ENCODE results near the gene TLDC2. TPM values are rescaled to one million over a fixed set of nuclear protein-coding genes. Genes with fewer than 3 reads are reported as not detected.

TLDC2 gene
- total RNA-seq, 1 experiment from 2014 or later: 0.32 TPM

- H3K4me2 ChIP-seq (ENCODE audit: low read length): peak overlapping the region; percentile 50
- no peaks in the 10 kb centered on the region for H4K20me1 ChIP-seq (ENCODE audit: insufficient read depth)
- TF ChIP-seq SRF (IDR thresholded peaks at IDR 0.05; ENCODE audit: low read depth) (no peak), REST (IDR thresholded peaks at IDR 0.05; ENCODE audit: low read depth) (no peak), EGR1 (IDR thresholded peaks at IDR 0.05; ENCODE audit: low read depth) (no peak), RAD21 (IDR thresholded peaks at IDR 0.05; ENCODE audit: low read depth) (no peak), EZH2phosphoT487 (IDR thresholded peaks at IDR 0.05; ENCODE audit: borderline replicate concordance) (no peak), TCF7L2 (IDR thresholded peaks at IDR 0.05; ENCODE audit: borderline replicate concordance, extremely low read depth, insufficient read depth, insufficient read length) (no peak), POLR2AphosphoS5 (IDR thresholded peaks at IDR 0.05; ENCODE audit: low read depth, low read length) (no peak), ELF1 (IDR thresholded peaks at IDR 0.05; ENCODE audit: borderline replicate concordance, low read depth) (no peak), SIN3A (IDR thresholded peaks at IDR 0.05; ENCODE audit: low read depth) (no peak), ZNF274 (IDR thresholded peaks at IDR 0.05; ENCODE audit: low read depth, low read length) (no peak), EZH2 (IDR thresholded peaks at IDR 0.05) (no peak), CBX3 (IDR thresholded peaks at IDR 0.05; ENCODE audit: low read depth) (no peak), ATF3 (IDR thresholded peaks at IDR 0.05) (no peak), ZFX (IDR thresholded peaks at IDR 0.05) (no peak), YY1 (IDR thresholded peaks at IDR 0.05; ENCODE audit: extremely low read depth, insufficient replicate concordance, low read depth, low read length) (no peak), FOSL1 (IDR thresholded peaks at IDR 0.05; ENCODE audit: low read depth) (no peak), POLR2A (IDR thresholded peaks at IDR 0.05; ENCODE audit: borderline replicate concordance, extremely low read depth, insufficient read depth, insufficient read length) (no peak), MAX (IDR thresholded peaks at IDR 0.05) (no peak), ZBTB33 (IDR thresholded peaks at IDR 0.05; ENCODE audit: extremely low read depth, insufficient replicate concordance, low read length) (no peak)
- no peak overlapping the region for H2AFZ ChIP-seq (ENCODE audit: low read depth, low read length, poor library complexity, severe bottlenecking)
- H3K9ac ChIP-seq (ENCODE audit: low read length): peak overlapping the region; percentile 5; the same call in 1 of the 2 replicates
- no peak overlapping the region; a peak in 1 of 4 replicates for H3K4me3 ChIP-seq (replicated peaks in 1 of 2; ENCODE audit: low read depth in 1 of 2, low read length in 2 of 2)
- 0 out of 2 replicates have a peak, but pooled peaks cover 3% of the 10 kb centered on the region for H3K79me2 ChIP-seq (ENCODE audit: insufficient read depth, low read length)
- peaks cover 10 to 12% of the 10 kb centered on the region in 2 experiments; a peak in 3 of 4 replicates for H3K36me3 ChIP-seq (ENCODE audit: control insufficient read depth in 1 of 2, insufficient read depth in 2 of 2, low read length in 2 of 2)
- H3K9me2 ChIP-seq (ENCODE audit: insufficient read depth): no peaks in the 10 kb centered on the region
- DNase-seq (ENCODE audit: low read depth, low spot score) (no peak), ATAC-seq (no peak)
- H3K27me3 ChIP-seq (ENCODE audit: insufficient read depth, low read length): no peaks in the 10 kb centered on the region
- intact Hi-C loops (cut with micrococcal nuclease): no loop called here
- POLR2A ChIA-PET: no interaction called here
- BruUV-seq (replicated peaks): no TSS peak
- CTCF ChIA-PET: interaction anchor here (1.1 to 1.6 kb wide), 2 partner anchors 24 to 59 kb away, joined by 3 to 6 read pairs; partner anchors contain the start of gene DSN1
- H3K4me1 ChIP-seq (ENCODE audit: control insufficient read depth in 1 of 2, insufficient read depth in 2 of 2, low read length in 2 of 2): peaks cover 39 to 59% of the 10 kb centered on the region in 2 experiments
- no peaks in the 10 kb centered on the region for H3K9me3 ChIP-seq (ENCODE audit: control insufficient read depth in 1 of 2, insufficient read depth in 1 of 2, low read depth in 1 of 2, low read length in 2 of 2)
- RAD21 ChIA-PET (ENCODE audit: low non-redundant PET in 1 of 2, low total read pairs in 2 of 2, uncharacterized antibody in 2 of 2, unreplicated experiment in 2 of 2): no interaction called here
- H3K27ac ChIP-seq (ENCODE audit: low read depth, low read length): peak overlapping the region; percentile 52
These were observed 43.1 kb upstream of the TLDC2 start for GRCh38 chr20:36832791-36833190.
